Activated CD8-positive, alpha-beta memory T cell treated with anti-CD3 and anti-CD28 coated beads, Interleukin-2, amount 10 ng/mL, durations not matched to agents 7 days and 5 days (primary cell): ENCODE data around the gene PSMA6. TPM values are rescaled to one million over a fixed set of nuclear protein-coding genes. Genes with fewer than 3 reads are reported as not detected.
"Not testable (repeated sequence)": the region's sequence is repeated elsewhere in the genome, so short reads cannot be mapped to it uniquely, and the experiment has no call there.

Source experiments
- ATAC-seq: fragments of 150-1000 bp; cut with Tn5 transposase; one replicate; pipeline ENCODE4 v1.10.0; 2021; ENCODE audit warnings: moderate library complexity
- CTCF ChIA-PET: fragments of 350-600 bp; sonication (Branson Sonifier 250); formaldehyde crosslinking; loops from one replicate; lab custom pipeline; 2021; ENCODE audit warnings: antibody characterized with exemption; lab: Charles Lee
- DNase-seq: peaks from one replicate; pipeline ENCODE4 v3.0.0-alpha.2; 2020
- H3K27ac Mint-ChIP-seq: one replicate; pipeline ENCODE4 v1.8.0; 2021; ENCODE audit warnings: mild to moderate bottlenecking, mixed read lengths
- H3K27me3 Mint-ChIP-seq: one replicate; pipeline ENCODE4 v1.8.0; 2021; ENCODE audit warnings: mixed read lengths
- H3K36me3 Mint-ChIP-seq: one replicate; pipeline ENCODE4 v1.8.0; 2021; ENCODE audit warnings: mild to moderate bottlenecking, mixed read lengths
- H3K4me1 Mint-ChIP-seq: one replicate; pipeline ENCODE4 v1.8.0; 2021; ENCODE audit warnings: mixed read lengths
- H3K4me3 Mint-ChIP-seq: one replicate; pipeline ENCODE4 v1.8.0; 2021; ENCODE audit warnings: mild to moderate bottlenecking, moderate library complexity, mixed read lengths
- H3K9me3 Mint-ChIP-seq: one replicate; pipeline ENCODE4 v1.8.0; 2022; ENCODE audit warnings: low read depth, mixed read lengths
- total RNA-seq, 2 experiments: library from RNA; stranded (reverse); gene quantifications; one replicate each; pipeline ENCODE4 v1.2.3, GENCODE V29; 2021

Gene PSMA6
- total RNA-seq, 2 experiments from 2014 or later: 251 to 299 TPM

DNA sequence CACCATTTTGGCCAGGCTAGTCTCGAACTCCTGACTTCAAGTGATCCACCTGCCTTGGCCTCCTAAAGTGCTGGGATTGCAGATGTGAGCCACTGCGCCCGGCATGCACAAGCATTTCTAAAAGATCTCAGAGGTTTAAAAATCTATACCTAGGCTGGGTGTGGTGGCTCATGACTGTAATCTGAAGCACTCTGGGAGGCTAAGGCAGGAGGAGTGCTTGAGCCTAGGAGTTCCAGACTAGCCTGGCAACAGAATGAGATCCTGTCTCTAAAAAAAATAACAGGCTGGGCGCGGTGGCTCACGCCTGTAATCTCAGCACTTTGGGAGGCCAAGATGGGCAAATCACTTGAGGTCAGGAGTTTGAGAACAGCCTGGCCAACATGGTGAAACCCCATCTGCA is 63.1 kb downstream of the PSMA6 start:
- ATAC-seq, H3K36me3 Mint-ChIP-seq, H3K9me3 Mint-ChIP-seq, H3K4me3 Mint-ChIP-seq, H3K27me3 Mint-ChIP-seq, CTCF ChIA-PET, H3K27ac Mint-ChIP-seq, DNase-seq: not testable (repeated sequence)
- peaks cover 20% of the 10 kb centered on the region for H3K4me1 Mint-ChIP-seq

DNA sequence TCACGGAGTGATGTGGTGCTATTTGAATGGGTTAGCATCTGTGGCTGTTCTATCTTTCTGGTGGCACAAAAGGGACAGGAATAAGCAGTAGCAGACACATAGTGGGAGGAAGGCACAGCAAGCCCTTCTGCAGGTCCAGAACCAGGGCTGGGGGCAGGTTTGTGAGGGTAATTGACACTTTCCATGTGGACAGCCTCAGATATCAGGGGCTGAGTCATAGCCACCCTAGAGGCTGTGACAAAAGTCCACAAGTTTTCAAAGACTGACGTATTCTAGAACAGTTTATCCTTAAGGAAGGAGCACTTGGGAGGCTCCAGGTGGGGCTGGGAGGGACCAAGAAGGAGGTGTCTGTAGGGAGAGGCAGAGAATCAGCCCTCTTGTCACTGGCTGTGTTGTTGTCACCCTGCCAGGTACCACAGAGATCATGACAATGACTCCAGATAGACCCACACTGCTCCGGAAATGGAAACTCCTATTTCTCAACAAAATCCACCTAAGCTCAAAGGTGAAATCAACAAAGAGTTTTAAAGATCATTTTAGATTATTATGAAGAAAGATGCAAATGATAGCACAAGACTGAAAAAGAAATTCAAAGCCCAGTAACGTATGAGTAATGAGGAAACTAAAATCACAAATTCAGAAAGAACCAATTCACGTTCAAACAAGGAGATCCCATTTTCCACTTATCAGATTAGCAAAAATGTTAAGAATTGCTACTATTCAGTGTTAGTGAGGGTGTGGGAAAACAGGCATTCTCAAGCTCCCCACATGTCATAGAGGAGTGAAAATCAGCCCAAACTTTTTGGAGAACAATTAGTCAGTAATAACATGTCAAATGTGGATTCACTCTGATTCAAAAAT is 64.0 kb downstream of the PSMA6 start:
- Mint-ChIP-seq H3K9me3 (no peaks in the 10 kb centered on the region), H3K27ac (no peak overlapping the region), H3K4me3 (no peak overlapping the region), H3K27me3 (no peaks in the 10 kb centered on the region), H3K36me3 (no peaks in the 10 kb centered on the region), H3K4me1 (peaks cover 20% of the 10 kb centered on the region)
- CTCF ChIA-PET: interaction anchor here (1.3 kb wide), 1 partner anchor 9 kb away, joined by 3 read pairs; no protein-coding TSS in a partner anchor
- DNase-seq: no peak
- ATAC-seq: peak; percentile 70

DNA sequence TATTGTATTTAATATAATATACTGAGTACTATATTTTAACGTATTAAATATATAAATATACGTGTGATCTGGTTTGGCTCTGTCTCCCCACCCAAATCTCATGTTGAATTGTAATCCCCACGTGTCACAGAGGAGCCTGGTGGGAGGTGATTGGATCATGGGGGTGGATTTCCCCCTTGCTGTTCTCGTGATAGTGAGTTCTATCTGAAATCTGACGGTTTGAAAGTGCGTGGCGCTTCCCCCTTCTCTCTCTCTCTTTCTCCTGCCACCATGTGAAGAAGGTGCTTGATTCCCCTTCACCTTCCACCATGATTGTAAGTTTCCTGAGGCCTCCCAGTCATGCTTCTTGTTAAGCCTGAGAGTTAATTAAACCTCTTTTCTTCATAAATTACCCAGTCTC is 67.5 kb downstream of the PSMA6 start:
- ATAC-seq, H3K4me3 Mint-ChIP-seq, H3K27ac Mint-ChIP-seq, H3K4me1 Mint-ChIP-seq, H3K9me3 Mint-ChIP-seq, CTCF ChIA-PET, H3K36me3 Mint-ChIP-seq, H3K27me3 Mint-ChIP-seq, DNase-seq: not testable (repeated sequence)

DNA sequence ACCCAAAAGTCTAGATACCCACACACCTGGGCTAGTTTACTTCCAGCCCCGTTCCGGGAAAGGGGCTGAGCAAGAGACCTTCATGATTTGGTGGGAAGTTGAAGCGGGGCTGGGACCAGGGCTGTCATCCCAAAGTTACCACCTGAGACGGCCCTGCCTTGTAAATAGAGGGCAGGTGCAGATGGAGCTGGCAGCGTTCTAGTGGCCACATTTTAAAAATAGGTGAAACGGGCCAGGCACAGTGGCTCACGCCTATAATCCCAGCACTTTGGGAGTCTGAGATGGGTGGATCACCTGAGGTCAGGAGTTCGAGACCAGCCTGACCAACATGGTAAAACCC is 68.9 kb downstream of the PSMA6 start:
- Mint-ChIP-seq H3K27me3 (no peaks in the 10 kb centered on the region), H3K4me1 (peaks cover 16% of the 10 kb centered on the region), H3K27ac (no peak overlapping the region), H3K9me3 (no peaks in the 10 kb centered on the region), H3K4me3 (no peak overlapping the region), H3K36me3 (no peaks in the 10 kb centered on the region)
- CTCF ChIA-PET: no interaction called here
- no peak for ATAC-seq
- no peak for DNase-seq

DNA sequence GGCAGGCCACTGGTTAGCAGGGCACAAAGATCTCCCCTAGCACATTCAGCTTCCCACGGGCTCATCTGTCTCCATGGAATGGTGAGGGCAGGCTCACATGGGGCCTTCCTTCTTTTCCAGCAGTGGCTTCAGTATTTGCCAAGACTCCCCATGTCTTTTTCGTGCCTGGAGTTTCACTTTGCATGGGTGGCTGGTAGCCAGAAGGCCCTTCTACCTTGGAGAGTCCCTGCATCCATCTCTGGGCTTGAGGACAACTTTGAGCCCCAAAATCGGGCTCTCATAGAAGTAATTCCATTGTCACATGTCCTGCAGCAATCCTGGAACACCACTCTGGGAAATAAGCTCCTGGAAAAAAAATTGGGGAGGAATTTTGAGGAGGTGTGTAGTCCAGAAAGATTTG is 70.3 kb downstream of the PSMA6 start:
- Mint-ChIP-seq H3K4me1 (peaks cover 24% of the 10 kb centered on the region), H3K36me3 (no peaks in the 10 kb centered on the region), H3K27ac (no peak overlapping the region), H3K4me3 (no peak overlapping the region), H3K27me3 (no peaks in the 10 kb centered on the region), H3K9me3 (no peaks in the 10 kb centered on the region)
- CTCF ChIA-PET: interaction anchor here (0.9 kb wide), 1 partner anchor 16 kb away, joined by 3 read pairs; no protein-coding TSS in a partner anchor
- DNase-seq (no peak), ATAC-seq (no peak)

DNA sequence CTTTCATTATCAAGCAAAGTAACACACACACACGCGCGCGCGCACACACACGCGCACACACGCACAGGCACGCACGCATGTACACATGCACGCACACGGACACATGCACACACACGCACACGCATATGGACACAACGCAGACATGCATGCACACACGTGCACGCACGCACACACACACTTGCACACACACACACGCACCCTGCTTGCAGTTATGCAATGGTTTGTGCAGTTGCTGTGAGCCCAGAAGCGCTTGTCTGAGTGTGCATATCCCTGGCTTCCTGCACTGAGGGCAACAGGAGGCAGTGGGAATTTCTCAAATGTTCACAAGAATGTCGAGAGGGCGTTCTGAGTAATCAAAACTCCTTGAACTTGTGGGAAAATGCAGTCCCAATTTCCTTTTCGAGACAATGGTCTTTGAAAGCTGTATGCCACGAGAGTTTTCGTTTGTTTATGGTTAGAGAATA is 70.8 kb downstream of the PSMA6 start:
- H3K27me3 Mint-ChIP-seq: no peaks in the 10 kb centered on the region
- no peak overlapping the region for H3K4me3 Mint-ChIP-seq
- H3K9me3 Mint-ChIP-seq: no peaks in the 10 kb centered on the region
- H3K36me3 Mint-ChIP-seq: no peaks in the 10 kb centered on the region
- DNase-seq (no peak), ATAC-seq (no peak)
- peaks cover 29% of the 10 kb centered on the region for H3K4me1 Mint-ChIP-seq
- no peak overlapping the region for H3K27ac Mint-ChIP-seq
- CTCF ChIA-PET: no interaction called here

DNA sequence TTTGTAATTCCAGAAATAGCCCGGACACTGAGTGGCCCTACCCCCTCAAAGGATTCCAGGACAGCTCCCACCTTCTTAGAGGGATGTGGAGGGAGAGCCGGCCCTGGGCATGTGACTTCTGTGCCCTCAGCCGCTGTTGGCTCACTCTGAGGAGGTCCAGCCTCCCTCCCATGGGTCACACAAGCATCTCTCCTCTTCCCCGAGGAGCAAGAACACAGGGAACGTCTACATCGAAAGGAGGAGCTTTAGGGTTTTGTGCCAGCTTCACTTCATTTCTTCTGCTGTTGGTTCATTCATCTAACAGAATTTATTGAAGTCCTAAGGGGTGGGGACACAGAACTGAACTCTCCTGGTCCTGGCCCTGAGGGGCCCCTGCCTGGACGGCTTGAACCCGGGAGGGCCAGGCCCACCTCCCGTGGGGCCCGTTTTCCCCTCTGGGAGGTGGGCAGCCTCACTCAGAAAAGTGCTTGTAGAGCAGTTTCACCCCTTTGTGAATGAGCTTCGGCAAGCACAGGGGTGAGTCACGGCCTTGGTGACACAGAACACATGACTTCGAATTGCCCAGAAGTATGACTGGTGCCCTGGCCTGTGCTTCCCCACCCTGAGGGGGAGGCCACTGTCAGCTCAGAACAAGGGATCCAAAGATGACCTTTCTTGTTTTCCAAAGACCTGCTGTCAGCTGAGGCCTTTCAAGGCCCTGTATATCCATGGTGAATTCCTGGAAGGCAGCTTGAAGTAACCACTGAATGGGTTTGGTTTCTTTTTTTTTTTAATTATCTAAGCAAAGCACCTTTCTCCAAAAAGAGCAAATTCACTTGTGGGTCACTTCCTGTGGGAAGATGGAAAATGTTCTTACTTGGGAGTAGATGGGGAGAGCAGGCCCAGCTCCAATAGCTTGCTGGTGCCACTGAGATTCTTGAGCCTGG is 73.2 kb downstream of the PSMA6 start:
- CTCF ChIA-PET: interaction anchor here (0.7 to 1.5 kb wide), 5 partner anchors 17 to 73 kb away, joined by 3 to 4 read pairs (median 3); partner anchors contain the start of gene PSMA6
- Mint-ChIP-seq H3K4me1 (peaks cover 36% of the 10 kb centered on the region), H3K9me3 (no peaks in the 10 kb centered on the region), H3K36me3 (no peaks in the 10 kb centered on the region), H3K27ac (peak overlapping the region; percentile 54), H3K4me3 (no peak overlapping the region), H3K27me3 (no peaks in the 10 kb centered on the region)
- ATAC-seq (peak; percentile 89), DNase-seq (peak; percentile 79)

DNA sequence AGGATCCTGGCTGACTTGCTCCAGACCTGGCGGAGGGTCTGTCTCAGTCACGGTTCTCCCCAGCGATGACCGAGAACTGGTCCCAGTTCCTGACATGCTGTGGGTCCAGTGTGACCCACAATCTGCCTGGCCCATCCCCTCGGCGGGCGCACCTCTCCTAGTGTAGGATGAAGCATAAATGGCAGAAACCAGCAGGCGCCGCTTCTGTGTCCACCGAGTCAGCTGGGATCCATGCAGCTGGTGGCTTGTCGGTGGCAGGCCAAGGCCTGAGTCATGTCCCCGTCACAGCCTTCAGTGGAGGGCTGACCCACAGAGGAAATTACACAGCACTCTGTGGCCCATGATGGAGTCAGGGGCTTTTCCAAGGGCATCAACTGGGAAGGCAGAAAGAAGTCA is 73.9 kb downstream of the PSMA6 start:
- Mint-ChIP-seq H3K27ac (peak overlapping the region; percentile 54), H3K9me3 (peaks cover 4% of the 10 kb centered on the region), H3K27me3 (no peaks in the 10 kb centered on the region), H3K4me1 (peaks cover 36% of the 10 kb centered on the region), H3K4me3 (no peak overlapping the region), H3K36me3 (peaks cover 4% of the 10 kb centered on the region)
- ATAC-seq (no peak), DNase-seq (no peak)
- CTCF ChIA-PET: interaction anchor here (0.7 to 1.5 kb wide), 5 partner anchors 18 to 74 kb away, joined by 3 to 4 read pairs (median 3); partner anchors contain the start of gene PSMA6

DNA sequence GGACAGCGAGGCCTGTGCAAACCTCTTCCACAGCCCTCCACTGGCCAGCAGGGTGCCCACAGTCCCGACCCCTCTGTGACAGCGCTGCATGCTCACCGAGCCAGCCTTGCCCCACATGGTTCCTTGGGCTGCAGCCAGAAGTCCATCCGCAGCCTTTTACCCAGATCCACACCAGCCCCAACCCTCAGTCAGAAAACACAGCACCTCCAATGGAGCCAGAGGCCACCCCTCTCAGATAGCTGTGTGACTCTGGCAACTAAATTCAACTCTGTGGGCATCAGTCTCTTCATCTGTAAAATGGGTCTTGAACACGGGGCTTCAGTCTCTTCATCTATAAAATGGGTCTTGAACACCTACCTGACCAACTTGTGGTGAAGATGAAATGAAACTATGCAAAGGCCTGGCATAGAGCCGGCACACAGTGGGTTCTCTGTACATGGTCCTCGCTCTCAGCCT is 74.4 kb downstream of the PSMA6 start:
- peaks cover 8% of the 10 kb centered on the region for H3K36me3 Mint-ChIP-seq
- no peak for ATAC-seq
- H3K4me3 Mint-ChIP-seq: no peak overlapping the region
- peaks cover 36% of the 10 kb centered on the region for H3K4me1 Mint-ChIP-seq
- CTCF ChIA-PET: interaction anchor here (1.3 to 1.5 kb wide), 2 partner anchors 49 to 137 kb away, joined by 3 read pairs; no protein-coding TSS in a partner anchor
- H3K27me3 Mint-ChIP-seq: no peaks in the 10 kb centered on the region
- no peak overlapping the region for H3K27ac Mint-ChIP-seq
- H3K9me3 Mint-ChIP-seq: peaks cover 7% of the 10 kb centered on the region
- no peak for DNase-seq

DNA sequence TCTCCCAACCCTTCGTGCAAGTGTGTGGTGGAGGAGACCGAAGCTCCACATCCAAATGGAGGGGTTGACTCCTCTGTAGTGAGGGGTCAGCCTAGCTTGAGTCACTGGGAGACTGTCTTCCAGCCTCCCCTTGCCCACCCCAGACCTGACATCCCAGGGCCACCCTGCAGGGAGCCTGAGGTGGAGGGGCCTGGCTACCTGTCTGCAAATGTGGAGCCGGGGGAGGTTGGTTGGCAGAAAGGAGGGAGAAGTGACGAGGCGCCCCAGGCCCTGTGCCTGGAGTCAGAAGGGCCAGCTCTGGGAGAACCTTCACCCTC is 74.8 kb downstream of the PSMA6 start:
- Mint-ChIP-seq H3K27me3 (no peaks in the 10 kb centered on the region), H3K4me1 (peaks cover 36% of the 10 kb centered on the region), H3K4me3 (no peak overlapping the region), H3K27ac (peak overlapping the region; percentile 64), H3K9me3 (peaks cover 7% of the 10 kb centered on the region), H3K36me3 (peaks cover 8% of the 10 kb centered on the region)
- DNase-seq: no peak
- CTCF ChIA-PET: interaction anchor here (0.9 to 1.6 kb wide), 5 partner anchors 26 to 227 kb away, joined by 3 to 7 read pairs (median 3); no protein-coding TSS in a partner anchor
- no peak for ATAC-seq

Other genes starting within 250 kb of the PSMA6 start
- 10 to 100 TPM; 40.1 to 40.7 TPM for gene FAM177A1, start 246.1 kb upstream of the PSMA6 start, total RNA-seq
- 10 to 100 TPM; 38.9 to 47.1 TPM for gene PPP2R3C, start 170.4 kb upstream of the PSMA6 start, total RNA-seq
- 10 to 100 TPM; 28.0 to 31.3 TPM for gene PRORP, start 169.8 kb upstream of the PSMA6 start, total RNA-seq
- 100 to 1,000 TPM in 1 of 2 experiments, 10 to 100 TPM in 1; 82.9 to 245 TPM for gene NFKBIA, start 112.4 kb downstream of the PSMA6 start, total RNA-seq
- gene INSM2, start 241.8 kb downstream of the PSMA6 start, total RNA-seq: not detected